COR-L47 (cell line): ENCODE results near the gene IFITM2.
"Not testable (repeated sequence)": the region's sequence is repeated elsewhere in the genome, so short reads cannot be mapped to it uniquely, and the experiment has no call there.

Experiments used
- DNase-seq: peaks from one replicate; lab custom pipeline; 2025; lab: John Stamatoyannopoulos, UW

IFITM2 gene

GRCh38 chr11:307766-308708, at the start of gene IFITM2:
TSS of gene IFITM2 (plus strand) at chr11:307816. CDS start at chr11:308193, 377 bp downstream.
- DNase-seq: not testable (repeated sequence)

- no peak for DNase-seq
Observed at GRCh38 chr11:259413-259812, 48.2 kb upstream of the IFITM2 start.

GRCh38 chr11:261624-262023, 46.0 kb upstream of the IFITM2 start:
- no peak for DNase-seq

GRCh38 chr11:266676-267439, 40.8 kb upstream of the IFITM2 start:
- DNase-seq: no peak

GRCh38 chr11:267491-267994, 40.1 kb upstream of the IFITM2 start:
- no peak for DNase-seq

- not testable (repeated sequence) for DNase-seq
Observed at GRCh38 chr11:268716-269145, 38.9 kb upstream of the IFITM2 start.

- DNase-seq: no peak
Observed at GRCh38 chr11:269146-269890, 38.3 kb upstream of the IFITM2 start.

GRCh38 chr11:270451-271318, 36.9 kb upstream of the IFITM2 start:
- no peak for DNase-seq

- DNase-seq: no peak
Observed at GRCh38 chr11:271319-271715, 36.3 kb upstream of the IFITM2 start.

- DNase-seq: no peak
Observed at GRCh38 chr11:272195-272930, 35.3 kb upstream of the IFITM2 start.

- no peak for DNase-seq
Observed at GRCh38 chr11:272931-273198, 34.8 kb upstream of the IFITM2 start.

GRCh38 chr11:276219-276618, 31.4 kb upstream of the IFITM2 start:
- no peak for DNase-seq

- no peak for DNase-seq
Observed at GRCh38 chr11:278001-278951, 29.3 kb upstream of the IFITM2 start, which contains the start of gene NLRP6. TSS of gene NLRP6 (plus strand) at chr11:278407. CDS start at chr11:278570, 163 bp downstream.

GRCh38 chr11:279040-279965, 28.3 kb upstream of the IFITM2 start:
- DNase-seq: no peak

- no peak for DNase-seq
Observed at GRCh38 chr11:279966-280705, 27.5 kb upstream of the IFITM2 start.

GRCh38 chr11:280706-281485, 26.7 kb upstream of the IFITM2 start:
- no peak for DNase-seq
